NOMO-1 treated with DMSO at 0.1 percent for 48 hours (cell line): ENCODE results near the gene TRIM2.

Experiments used
- DNase-seq: peaks from one replicate; lab custom pipeline; 2025; ENCODE audit not compliant: unreplicated experiment; lab: John Stamatoyannopoulos, UW

TRIM2 gene

GRCh38 chr4:153274967-153275366 is 70.7 kb downstream of the TRIM2 start:
- no peak for DNase-seq

GRCh38 chr4:153275380-153276276 is 71.4 kb downstream of the TRIM2 start:
- no peak for DNase-seq

GRCh38 chr4:153276971-153277370 is 72.7 kb downstream of the TRIM2 start:
- no peak for DNase-seq

- DNase-seq, result no peak
Measured at GRCh38 chr4:153281476-153281875, 77.2 kb downstream of the TRIM2 start.

GRCh38 chr4:153282023-153282422 is 77.8 kb downstream of the TRIM2 start:
- DNase-seq, result no peak

GRCh38 chr4:153283260-153283659 is 79.0 kb downstream of the TRIM2 start:
- no peak for DNase-seq

GRCh38 chr4:153290134-153290533 is 85.9 kb downstream of the TRIM2 start:
- no peak for DNase-seq

GRCh38 chr4:153291562-153291961 is 87.3 kb downstream of the TRIM2 start:
- DNase-seq, result no peak

GRCh38 chr4:153292897-153293741 is 88.9 kb downstream of the TRIM2 start:
- DNase-seq, result no peak

GRCh38 chr4:153293742-153294057 is 89.5 kb downstream of the TRIM2 start:
- DNase-seq, result no peak

- no peak for DNase-seq
Measured at GRCh38 chr4:153294631-153295030, 90.4 kb downstream of the TRIM2 start.

- no peak for DNase-seq
Measured at GRCh38 chr4:153295131-153295755, 91.0 kb downstream of the TRIM2 start.

- no peak for DNase-seq
Measured at GRCh38 chr4:153296040-153296823, 92.0 kb downstream of the TRIM2 start.

GRCh38 chr4:153297116-153297515 is 92.9 kb downstream of the TRIM2 start:
- no peak for DNase-seq

GRCh38 chr4:153310793-153311192 is 106.5 kb downstream of the TRIM2 start:
- DNase-seq, result no peak

GRCh38 chr4:153314915-153315314 is 110.7 kb downstream of the TRIM2 start:
- no peak for DNase-seq

- DNase-seq, result no peak
Measured at GRCh38 chr4:153318696-153319320, 114.6 kb downstream of the TRIM2 start.

GRCh38 chr4:153322791-153323190 is 118.5 kb downstream of the TRIM2 start:
- DNase-seq, result no peak

GRCh38 chr4:153324046-153324445 is 119.8 kb downstream of the TRIM2 start:
- no peak for DNase-seq

GRCh38 chr4:153325558-153325957 is 121.3 kb downstream of the TRIM2 start:
- no peak for DNase-seq
